ENCODE results near the gene GNLY.
"Not testable (repeated sequence)": the region's sequence is repeated elsewhere in the genome, so short reads cannot be mapped to it uniquely, and the experiment has no call there.

The GNLY gene

GRCh38 chr2:85665264-85665937 is 28.8 kb upstream of the GNLY start:
- DNase-seq: no peak

- no peak for DNase-seq
Observed at GRCh38 chr2:85666016-85666415, 28.1 kb upstream of the GNLY start.

- DNase-seq: no peak
Observed at GRCh38 chr2:85666435-85667316, 27.5 kb upstream of the GNLY start.

- no peak for DNase-seq
Observed at GRCh38 chr2:85667561-85668008, 26.6 kb upstream of the GNLY start.

- DNase-seq: no peak
Observed at GRCh38 chr2:85668009-85668856, 25.9 kb upstream of the GNLY start, which contains the start of gene SFTPB. Gene SFTPB, minus strand, starts transcription at chr2:85668199. Its CDS starts 16 bp downstream, at chr2:85668183.

- no peak for DNase-seq
Observed at GRCh38 chr2:85668857-85669142, 25.4 kb upstream of the GNLY start.

- no peak for DNase-seq
Observed at GRCh38 chr2:85669549-85669948, 24.6 kb upstream of the GNLY start.

- not testable (repeated sequence) for DNase-seq
Observed at GRCh38 chr2:85670416-85670815, 23.7 kb upstream of the GNLY start.

GRCh38 chr2:85672456-85672855 is 21.7 kb upstream of the GNLY start:
- DNase-seq: no peak

GRCh38 chr2:85673716-85674375 is 20.3 kb upstream of the GNLY start:
- DNase-seq: no peak

GRCh38 chr2:85674417-85674816 is 19.7 kb upstream of the GNLY start:
- no peak for DNase-seq

GRCh38 chr2:85675427-85675826 is 18.7 kb upstream of the GNLY start:
- no peak for DNase-seq

GRCh38 chr2:85675866-85676548 is 18.2 kb upstream of the GNLY start:
- no peak for DNase-seq

GRCh38 chr2:85678377-85678776 is 15.8 kb upstream of the GNLY start:
- no peak for DNase-seq

- peak; percentile 76 for DNase-seq
Observed at GRCh38 chr2:85678794-85679672, 15.1 kb upstream of the GNLY start.

- peak; percentile 23 for DNase-seq
Observed at GRCh38 chr2:85680707-85681371, 13.3 kb upstream of the GNLY start.

- DNase-seq: no peak
Observed at GRCh38 chr2:85681372-85681763, 12.8 kb upstream of the GNLY start.

GRCh38 chr2:85681776-85682175 is 12.4 kb upstream of the GNLY start:
- DNase-seq: no peak

- DNase-seq: no peak
Observed at GRCh38 chr2:85682378-85682777, 11.8 kb upstream of the GNLY start.

- no peak for DNase-seq
Observed at GRCh38 chr2:85684380-85684779, 9.8 kb upstream of the GNLY start.

- no peak for DNase-seq
Observed at GRCh38 chr2:85684806-85685205, 9.4 kb upstream of the GNLY start.

Measured in activated CD4-positive, alpha-beta T cell treated with anti-CD3 and anti-CD28 coated beads, Interleukin-2, amount 50 U/mL, for 16 hours (primary cell).